WTC11 (cell line): ENCODE measurements around the gene NPLOC4.

Experiments
- CREB1 ChIP-seq: sonication (generic); formaldehyde crosslinking; IDR thresholded peaks from 2 replicates; pipeline ENCODE4 v1.8.0; 2023; ENCODE audit warnings: mild to moderate bottlenecking, missing genetic modification reagents
- CTCF ChIP-seq: fragments of 200-600 bp; IDR thresholded peaks from 2 replicates; pipeline ENCODE4 v1.8.0; 2022; ENCODE audit warnings: antibody characterized with exemption
- JAZF1 ChIP-seq: fragments of 250-450 bp; sonication (Bioruptor Pico); IDR thresholded peaks from 2 replicates; pipeline ENCODE4 v1.9.0; 2021; ENCODE audit warnings: moderate library complexity, mild to moderate bottlenecking, inconsistent platforms
- NR2C2 ChIP-seq: sonication (generic); formaldehyde crosslinking; IDR thresholded peaks from 2 replicates; pipeline ENCODE4 v1.8.0; 2022; ENCODE audit warnings: mild to moderate bottlenecking, missing genetic modification reagents
- PREB ChIP-seq: sonication (generic); formaldehyde crosslinking; IDR thresholded peaks from 2 replicates; pipeline ENCODE4 v1.8.1; 2022; ENCODE audit warnings: mild to moderate bottlenecking, missing genetic modification reagents, moderate library complexity, borderline replicate concordance
- TEAD1 ChIP-seq: sonication (generic); formaldehyde crosslinking; IDR thresholded peaks from 2 replicates; pipeline ENCODE4 v1.8.0; 2022; ENCODE audit warnings: mild to moderate bottlenecking, missing genetic modification reagents
- TF ChIP-seq, protein P1 (sequence below): sonication (generic); formaldehyde crosslinking; IDR thresholded peaks from 2 replicates; pipeline ENCODE4 v1.8.0; 2022; ENCODE audit warnings: mild to moderate bottlenecking, missing genetic modification reagents
- TF ChIP-seq, protein P2 (sequence below): sonication (generic); formaldehyde crosslinking; IDR thresholded peaks from 2 replicates; pipeline ENCODE4 v1.8.0; 2022; ENCODE audit warnings: mild to moderate bottlenecking, missing genetic modification reagents
- TF ChIP-seq, protein P3 (sequence below): sonication (generic); formaldehyde crosslinking; IDR thresholded peaks from 2 replicates; pipeline ENCODE4 v1.8.1; 2022; ENCODE audit warnings: mild to moderate bottlenecking, moderate library complexity, missing genetic modification reagents
- TF ChIP-seq, protein P4 (sequence below): sonication (generic); formaldehyde crosslinking; IDR thresholded peaks from 2 replicates; pipeline ENCODE4 v1.8.1; 2022; ENCODE audit warnings: low read depth, mild to moderate bottlenecking, moderate library complexity, missing genetic modification reagents, borderline replicate concordance

DNA sequence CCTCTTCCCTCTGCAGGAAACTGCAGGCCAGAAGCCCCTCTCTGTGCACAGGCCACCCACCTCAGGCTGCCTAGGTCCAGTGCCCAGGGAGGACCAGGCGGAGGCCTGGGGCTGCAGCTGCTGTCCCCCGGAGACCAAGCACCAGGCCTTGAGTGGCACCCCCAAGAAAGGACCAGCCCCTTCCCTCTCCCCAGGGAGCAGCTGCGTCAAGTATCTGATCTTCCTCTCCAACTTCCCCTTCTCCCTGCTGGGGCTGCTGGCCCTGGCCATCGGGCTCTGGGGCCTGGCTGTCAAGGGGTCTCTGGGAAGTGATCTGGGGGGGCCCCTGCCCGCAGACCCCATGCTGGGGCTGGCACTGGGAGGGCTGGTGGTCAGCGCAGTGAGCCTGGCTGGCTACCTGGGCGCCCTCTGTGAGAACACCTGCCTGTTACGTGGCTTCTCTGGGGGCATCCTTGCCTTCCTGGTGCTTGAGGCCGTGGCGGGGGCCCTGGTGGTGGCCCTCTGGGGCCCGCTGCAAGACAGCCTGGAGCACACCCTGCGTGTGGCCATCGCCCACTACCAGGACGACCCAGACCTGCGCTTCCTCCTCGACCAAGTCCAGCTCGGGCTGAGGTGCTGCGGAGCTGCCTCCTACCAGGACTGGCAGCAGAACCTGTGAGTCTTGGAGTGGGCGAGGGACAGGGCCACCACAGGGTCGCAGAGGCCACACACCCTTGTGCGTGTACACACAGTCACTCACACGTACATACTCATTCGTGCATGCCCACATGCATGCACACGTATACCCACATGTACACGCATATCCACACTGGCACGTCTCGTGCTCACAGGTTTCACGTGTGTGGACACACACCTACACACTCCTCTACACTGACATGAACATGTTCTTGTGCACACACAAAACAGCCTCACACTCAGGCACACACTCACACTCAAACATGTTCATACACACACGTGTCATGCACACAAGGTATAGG is 8.4 kb upstream of the NPLOC4 start:
- TF ChIP-seq CTCF (no peak), PREB (CRISPR knock-in tag) (no peak), CREB1 (CRISPR knock-in tag) (no peak), NR2C2 (CRISPR knock-in tag) (no peak), TEAD1 (CRISPR knock-in tag) (no peak), JAZF1 (CRISPR knock-in tag) (no peak)
- TF ChIP-seq, protein P1, sequence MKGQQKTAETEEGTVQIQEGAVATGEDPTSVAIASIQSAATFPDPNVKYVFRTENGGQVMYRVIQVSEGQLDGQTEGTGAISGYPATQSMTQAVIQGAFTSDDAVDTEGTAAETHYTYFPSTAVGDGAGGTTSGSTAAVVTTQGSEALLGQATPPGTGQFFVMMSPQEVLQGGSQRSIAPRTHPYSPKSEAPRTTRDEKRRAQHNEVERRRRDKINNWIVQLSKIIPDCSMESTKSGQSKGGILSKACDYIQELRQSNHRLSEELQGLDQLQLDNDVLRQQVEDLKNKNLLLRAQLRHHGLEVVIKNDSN (CRISPR knock-in tag): no peak
- TF ChIP-seq, protein P2, sequence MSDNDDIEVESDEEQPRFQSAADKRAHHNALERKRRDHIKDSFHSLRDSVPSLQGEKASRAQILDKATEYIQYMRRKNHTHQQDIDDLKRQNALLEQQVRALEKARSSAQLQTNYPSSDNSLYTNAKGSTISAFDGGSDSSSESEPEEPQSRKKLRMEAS (CRISPR knock-in tag): no peak
- TF ChIP-seq, protein P3, sequence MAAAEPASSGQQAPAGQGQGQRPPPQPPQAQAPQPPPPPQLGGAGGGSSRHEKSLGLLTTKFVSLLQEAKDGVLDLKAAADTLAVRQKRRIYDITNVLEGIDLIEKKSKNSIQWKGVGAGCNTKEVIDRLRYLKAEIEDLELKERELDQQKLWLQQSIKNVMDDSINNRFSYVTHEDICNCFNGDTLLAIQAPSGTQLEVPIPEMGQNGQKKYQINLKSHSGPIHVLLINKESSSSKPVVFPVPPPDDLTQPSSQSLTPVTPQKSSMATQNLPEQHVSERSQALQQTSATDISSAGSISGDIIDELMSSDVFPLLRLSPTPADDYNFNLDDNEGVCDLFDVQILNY (CRISPR knock-in tag): no peak
- TF ChIP-seq, protein P4, sequence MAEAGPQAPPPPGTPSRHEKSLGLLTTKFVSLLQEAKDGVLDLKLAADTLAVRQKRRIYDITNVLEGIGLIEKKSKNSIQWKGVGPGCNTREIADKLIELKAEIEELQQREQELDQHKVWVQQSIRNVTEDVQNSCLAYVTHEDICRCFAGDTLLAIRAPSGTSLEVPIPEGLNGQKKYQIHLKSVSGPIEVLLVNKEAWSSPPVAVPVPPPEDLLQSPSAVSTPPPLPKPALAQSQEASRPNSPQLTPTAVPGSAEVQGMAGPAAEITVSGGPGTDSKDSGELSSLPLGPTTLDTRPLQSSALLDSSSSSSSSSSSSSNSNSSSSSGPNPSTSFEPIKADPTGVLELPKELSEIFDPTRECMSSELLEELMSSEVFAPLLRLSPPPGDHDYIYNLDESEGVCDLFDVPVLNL (CRISPR knock-in tag): no peak
